Spleen (tissue), 11 donors: Measurements from ENCODE around the gene PLA2G3. TPM values are rescaled to one million over a fixed set of nuclear protein-coding genes. Genes with fewer than 3 reads are reported as not detected.

Experiments
- DNase-seq: peaks from one replicate; pipeline ENCODE4 v3.0.0-alpha.2; 2020
- H3K27ac ChIP-seq, 8 donors: fragments of 200-600 bp; sonication (generic) in 7 of 8; 1 replicate in 4 of 8; 2 replicates in 4 of 8; pipeline versions ENCODE4 v1.5.0 to v1.8.0; 2016 to 2021; ENCODE audit warnings: inconsistent platforms in 4 of 8, mild to moderate bottlenecking in 4 of 8, moderate library complexity in 1 of 8
- H3K27me3 ChIP-seq, 7 donors: fragments of 200-600 bp; sonication (generic) in 6 of 7; replicated peaks in 1 of 7; 1 replicate in 4 of 7; 2 replicates in 3 of 7; pipeline versions ENCODE4 v1.5.0 to v1.8.0; 2016 to 2021; ENCODE audit warnings: inconsistent platforms in 3 of 7, mild to moderate bottlenecking in 1 of 7
- H3K36me3 ChIP-seq, 6 donors: fragments of 200-600 bp; sonication (generic) in 5 of 6; 1 replicate in 4 of 6; 2 replicates in 2 of 6; pipeline versions ENCODE4 v1.5.0 to v1.8.0; 2016 to 2021; ENCODE audit warnings: inconsistent platforms in 2 of 6
- H3K4me1 ChIP-seq, 6 donors: fragments of 200-600 bp; sonication (generic) in 5 of 6; 1 replicate in 3 of 6; 2 replicates in 3 of 6; pipeline versions ENCODE4 v1.5.0 to v1.8.0; 2016 to 2021; ENCODE audit warnings: inconsistent platforms in 3 of 6
- H3K4me3 ChIP-seq, 8 donors: fragments of 200-600 bp; sonication (generic) in 7 of 8; 1 replicate in 4 of 8; 2 replicates in 4 of 8; pipeline versions ENCODE4 v1.5.0 to v1.8.0; 2016 to 2021; ENCODE audit warnings: inconsistent platforms in 4 of 8, mild to moderate bottlenecking in 4 of 8, moderate library complexity in 2 of 8
- H3K9me3 ChIP-seq, 8 donors: fragments of 200-600 bp; sonication (generic) in 7 of 8; 1 replicate in 4 of 8; 2 replicates in 4 of 8; pipeline versions ENCODE4 v1.5.0 to v1.8.0; 2016 to 2021; ENCODE audit warnings: inconsistent platforms in 4 of 8
- POLR2A ChIP-seq, 3 donors: fragments of 450-650 bp; IDR thresholded peaks; one replicate each; pipeline ENCODE4 v1.5.1; 2017; ENCODE audit warnings: antibody characterized with exemption in 3 of 3, mild to moderate bottlenecking in 1 of 3
- POLR2AphosphoS5 ChIP-seq, 3 donors: sonication (generic); formaldehyde crosslinking; IDR thresholded peaks; one replicate each; pipeline ENCODE4 v1.5.1; 2017; ENCODE audit warnings: antibody characterized with exemption in 3 of 3
- WGBS, 5 donors: extraction: QIAGEN DNeasy Blood & Tissue Kit in 3 of 5; methylation state at CpG; one replicate each; pipeline versions ENCODE4 v1.1.5 to v1.1.7; 2013 to 2018; 5-methylcytosine and 5-hydroxymethylcytosine counted together
- intact Hi-C: fragments of 100-400 bp; cut with DNase I; formaldehyde crosslinking; loops from one replicate; pipeline ENCODE4 v1.15.0; 2023; ENCODE audit warnings: low total_unique reads
- polyA plus RNA-seq, 3 donors: library from polyadenylated mRNA; stranded (reverse); fragments of 200-250 nt; gene quantifications; one replicate each; pipeline ENCODE4 v1.2.1, GENCODE V29; 2013
- total RNA-seq, 7 donors: library from RNA; depleted of rRNA in 3 of 7; stranded (reverse); fragments of >200 nt in 3 of 7; fragmentation: NEBNext Ultra II Directional in 4 of 7; extraction: Animal tissue kit (Norgen Biotek cat#: 25700) in 4 of 7; gene quantifications; one replicate each; pipeline versions ENCODE4 v1.1.0 to v1.2.1, GENCODE V29; 2016 to 2021
- TF ChIP-seq, protein P1 (sequence below), 11 experiments: fragments of 200-600 bp in 7 of 11; fragments of 450-650 bp in 4 of 11; sonication (generic) in 4 of 11; IDR thresholded peaks in 8 of 11; conservative IDR thresholded peaks in 3 of 11; 1 replicate in 7 of 11; 2 replicates in 4 of 11; pipeline versions ENCODE4 v1.4.0 to v1.8.0; 2016 to 2021; ENCODE audit warnings: antibody characterized with exemption in 11 of 11, inconsistent platforms in 4 of 11, mild to moderate bottlenecking in 1 of 11
- donor health status: healthy with polysubstance abuse.
- donor health status: DM: no; HTN: no; CAD: no; lungs with moderate emphysema.
- donor health status: DM: no; HTN: no; CAD: no.
- donor health status: Bipolar disorder and iron deficiency.
- donor health status: healthy.
- donor health status: DM: no; HTN: no; CAD: no.
- donor health status: DM: yes; HTN: yes; CAD: no.

The PLA2G3 gene
- total and polyA plus RNA-seq, 10 donors = not detected

DNA sequence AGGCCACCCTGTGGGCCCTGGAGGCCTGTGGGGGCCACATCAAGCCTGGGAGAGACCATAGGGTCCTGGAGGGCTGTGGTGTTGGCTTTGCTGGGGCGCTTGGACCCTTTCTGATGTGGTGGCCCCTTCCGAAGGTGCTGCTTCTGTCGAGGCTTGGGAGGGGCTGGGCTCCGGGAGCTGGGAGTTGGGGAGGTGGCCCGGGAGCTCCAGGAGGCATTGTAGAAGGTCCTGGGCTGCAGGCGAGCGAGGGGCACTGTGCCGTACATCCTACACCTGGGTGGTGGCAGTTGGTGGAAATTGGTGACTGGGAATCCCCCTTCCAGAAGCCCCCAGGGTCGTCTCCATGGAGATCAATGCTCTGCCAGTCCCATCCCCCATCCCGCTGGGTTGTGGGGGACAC, 2.6 kb downstream of the PLA2G3 start:
- H3K27ac ChIP-seq = no peak overlapping the region
- no peak for DNase-seq
- H3K9me3 ChIP-seq = no peaks in the 10 kb centered on the region
- TF ChIP-seq, protein P1, sequence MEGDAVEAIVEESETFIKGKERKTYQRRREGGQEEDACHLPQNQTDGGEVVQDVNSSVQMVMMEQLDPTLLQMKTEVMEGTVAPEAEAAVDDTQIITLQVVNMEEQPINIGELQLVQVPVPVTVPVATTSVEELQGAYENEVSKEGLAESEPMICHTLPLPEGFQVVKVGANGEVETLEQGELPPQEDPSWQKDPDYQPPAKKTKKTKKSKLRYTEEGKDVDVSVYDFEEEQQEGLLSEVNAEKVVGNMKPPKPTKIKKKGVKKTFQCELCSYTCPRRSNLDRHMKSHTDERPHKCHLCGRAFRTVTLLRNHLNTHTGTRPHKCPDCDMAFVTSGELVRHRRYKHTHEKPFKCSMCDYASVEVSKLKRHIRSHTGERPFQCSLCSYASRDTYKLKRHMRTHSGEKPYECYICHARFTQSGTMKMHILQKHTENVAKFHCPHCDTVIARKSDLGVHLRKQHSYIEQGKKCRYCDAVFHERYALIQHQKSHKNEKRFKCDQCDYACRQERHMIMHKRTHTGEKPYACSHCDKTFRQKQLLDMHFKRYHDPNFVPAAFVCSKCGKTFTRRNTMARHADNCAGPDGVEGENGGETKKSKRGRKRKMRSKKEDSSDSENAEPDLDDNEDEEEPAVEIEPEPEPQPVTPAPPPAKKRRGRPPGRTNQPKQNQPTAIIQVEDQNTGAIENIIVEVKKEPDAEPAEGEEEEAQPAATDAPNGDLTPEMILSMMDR (IDR thresholded peaks at IDR 0.05 in 8 of 11, conservative IDR thresholded peaks at IDR 0.05 in 3 of 11) = no peak
- TF ChIP-seq POLR2A (IDR thresholded peaks at IDR 0.05) (no peak), POLR2AphosphoS5 (IDR thresholded peaks at IDR 0.05) (no peak)
- WGBS, 5 donors = 63 to 85% (median 75%) methylated on average over 7 to 10 of the region's 10 CpGs
- no peaks in the 10 kb centered on the region for H3K4me1 ChIP-seq
- intact Hi-C loops = no loop called here
- H3K4me3 ChIP-seq = no peak overlapping the region
- H3K36me3 ChIP-seq = no peaks in the 10 kb centered on the region
- H3K27me3 ChIP-seq = peaks cover 0 to 31% (median 0%) of the 10 kb centered on the region in 7 donors

DNA sequence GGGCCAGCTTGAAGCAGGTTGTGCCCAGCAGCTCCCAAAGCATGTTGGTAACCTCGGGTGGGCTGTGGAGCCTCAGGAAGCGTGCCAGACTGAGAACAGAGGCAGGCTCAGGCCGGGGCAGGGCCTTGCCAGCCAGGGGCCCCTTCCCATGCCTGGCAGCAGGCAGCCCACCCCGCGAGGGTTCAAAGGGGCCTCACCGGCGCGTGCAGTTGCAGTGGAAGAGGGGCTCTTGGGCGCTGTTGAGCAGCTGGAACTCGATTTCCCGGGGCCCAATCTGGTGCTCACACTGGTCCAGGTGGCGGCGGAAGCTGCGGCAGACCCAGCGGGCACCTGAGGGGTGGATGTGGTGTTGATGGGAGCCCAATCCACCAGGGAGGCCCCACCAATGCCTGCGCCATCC, 3.6 kb downstream of the PLA2G3 start:
- H3K4me1 ChIP-seq = no peaks in the 10 kb centered on the region
- H3K36me3 ChIP-seq = no peaks in the 10 kb centered on the region
- peak; percentile 33 for DNase-seq
- H3K9me3 ChIP-seq = no peaks in the 10 kb centered on the region
- H3K27me3 ChIP-seq = peaks cover 0 to 31% (median 0%) of the 10 kb centered on the region in 7 donors
- intact Hi-C loops = no loop called here
- WGBS, 5 donors = 86 to 96% (median 95%) methylated on average over 4 to 16 of the region's 16 CpGs
- H3K27ac ChIP-seq = no peak overlapping the region
- H3K4me3 ChIP-seq = no peak overlapping the region
- TF ChIP-seq, protein P1 (IDR thresholded peaks at IDR 0.05 in 8 of 11, conservative IDR thresholded peaks at IDR 0.05 in 3 of 11) = no peak
- TF ChIP-seq POLR2A (IDR thresholded peaks at IDR 0.05) (no peak), POLR2AphosphoS5 (IDR thresholded peaks at IDR 0.05) (no peak)

DNA sequence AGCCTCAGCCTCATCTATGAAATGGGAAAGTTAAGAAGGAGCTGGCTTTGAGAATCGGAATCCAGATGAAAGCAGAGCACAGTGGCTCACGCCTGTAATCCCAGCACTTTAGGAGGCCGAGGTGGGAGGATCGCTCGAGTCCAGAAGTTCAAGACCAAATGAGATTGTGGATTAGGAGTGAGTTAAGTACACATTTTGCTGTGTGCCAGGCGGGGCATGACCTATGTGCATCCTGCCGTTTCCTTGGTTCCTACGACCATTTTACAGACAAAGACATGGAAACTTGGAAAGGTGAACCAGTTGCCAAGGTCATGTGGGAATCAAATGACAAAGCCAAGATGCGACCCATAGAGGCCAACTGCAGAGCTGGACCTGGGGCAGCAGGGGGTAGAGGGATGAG, 4.2 kb downstream of the PLA2G3 start:
- Histone ChIP-seq H3K9me3 (no peaks in the 10 kb centered on the region), H3K27ac (no peak overlapping the region), H3K36me3 (no peaks in the 10 kb centered on the region), H3K4me1 (no peaks in the 10 kb centered on the region), H3K27me3 (peaks cover 0 to 31% (median 0%) of the 10 kb centered on the region in 7 donors), H3K4me3 (no peak overlapping the region)
- TF ChIP-seq POLR2AphosphoS5 (IDR thresholded peaks at IDR 0.05) (no peak), POLR2A (IDR thresholded peaks at IDR 0.05) (no peak)
- TF ChIP-seq, protein P1 (IDR thresholded peaks at IDR 0.05 in 8 of 11, conservative IDR thresholded peaks at IDR 0.05 in 3 of 11) = no peak
- peak; percentile 33 for DNase-seq
- WGBS, 5 donors = 86 to 91% (median 87%) methylated on average over 9 of the region's 9 CpGs
- intact Hi-C loops = no loop called here

DNA sequence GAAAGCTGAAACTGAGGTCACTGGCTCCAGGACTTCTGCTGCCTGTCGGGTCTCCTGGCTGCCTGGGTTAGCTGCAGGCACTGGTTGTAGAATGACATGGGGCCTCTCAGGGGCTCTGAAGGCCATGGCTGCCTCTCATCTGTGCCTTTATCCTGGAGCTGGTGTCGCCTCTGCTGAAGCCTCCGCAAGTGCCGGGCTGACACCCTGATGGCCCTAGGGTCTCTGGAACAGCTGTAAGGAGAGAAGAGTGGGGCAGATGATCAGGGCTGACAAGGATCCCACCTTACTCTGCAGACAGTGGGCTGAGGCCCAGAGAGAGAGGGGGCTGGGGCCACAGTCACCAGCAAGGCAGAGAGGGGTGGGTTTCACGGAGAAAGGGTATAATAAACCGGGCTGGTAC, 4.6 kb downstream of the PLA2G3 start:
- Histone ChIP-seq H3K27ac (no peak overlapping the region), H3K4me1 (no peaks in the 10 kb centered on the region), H3K9me3 (no peaks in the 10 kb centered on the region), H3K27me3 (peaks cover 0 to 31% (median 0%) of the 10 kb centered on the region in 7 donors), H3K36me3 (no peaks in the 10 kb centered on the region), H3K4me3 (no peak overlapping the region)
- intact Hi-C loops = no loop called here
- peak; percentile 51 for DNase-seq
- TF ChIP-seq POLR2AphosphoS5 (IDR thresholded peaks at IDR 0.05) = no peak
- TF ChIP-seq, protein P1 (IDR thresholded peaks at IDR 0.05 in 8 of 11, conservative IDR thresholded peaks at IDR 0.05 in 3 of 11) = no peak
- TF ChIP-seq POLR2A (IDR thresholded peaks at IDR 0.05) = no peak
- WGBS, 5 donors = 88 to 95% (median 91%) methylated on average over 5 to 6 of the region's 6 CpGs
